Nephron progenitor cell (in vitro differentiated cells): Measurements from ENCODE around the gene GOLGA6L7.
"Not testable (repeated sequence)": the region's sequence is repeated elsewhere in the genome, so short reads cannot be mapped to it uniquely, and the experiment has no call there.

Experiments
- DNase-seq: peaks from one replicate; pipeline ENCODE4 v3.0.0; 2021
- H3K27ac Mint-ChIP-seq: 2 replicates; pipeline ENCODE4 v1.8.0; 2021; ENCODE audit warnings: mild to moderate bottlenecking, moderate library complexity, mixed read lengths
- H3K27me3 Mint-ChIP-seq: 2 replicates; pipeline ENCODE4 v1.8.0; 2021; ENCODE audit warnings: mild to moderate bottlenecking, low read depth, mixed read lengths; ENCODE audit not compliant: poor library complexity
- H3K36me3 Mint-ChIP-seq: 2 replicates; pipeline ENCODE4 v1.8.0; 2021; ENCODE audit warnings: low read depth, mixed read lengths
- H3K4me1 Mint-ChIP-seq: 2 replicates; pipeline ENCODE4 v1.8.0; 2021; ENCODE audit warnings: mixed read lengths
- H3K4me3 Mint-ChIP-seq: 2 replicates; pipeline ENCODE4 v1.8.0; 2021; ENCODE audit warnings: mild to moderate bottlenecking, moderate library complexity, mixed read lengths
- H3K9me3 Mint-ChIP-seq: 2 replicates; pipeline ENCODE4 v1.8.0; 2021; ENCODE audit warnings: mild to moderate bottlenecking, moderate library complexity, mixed read lengths
- TF ChIP-seq, protein P1 (sequence below): fragments of 200-600 bp; sonication (generic); IDR thresholded peaks from 2 replicates; pipeline ENCODE4 v1.5.0; 2021; ENCODE audit warnings: antibody characterized with exemption

GOLGA6L7 gene

DNA sequence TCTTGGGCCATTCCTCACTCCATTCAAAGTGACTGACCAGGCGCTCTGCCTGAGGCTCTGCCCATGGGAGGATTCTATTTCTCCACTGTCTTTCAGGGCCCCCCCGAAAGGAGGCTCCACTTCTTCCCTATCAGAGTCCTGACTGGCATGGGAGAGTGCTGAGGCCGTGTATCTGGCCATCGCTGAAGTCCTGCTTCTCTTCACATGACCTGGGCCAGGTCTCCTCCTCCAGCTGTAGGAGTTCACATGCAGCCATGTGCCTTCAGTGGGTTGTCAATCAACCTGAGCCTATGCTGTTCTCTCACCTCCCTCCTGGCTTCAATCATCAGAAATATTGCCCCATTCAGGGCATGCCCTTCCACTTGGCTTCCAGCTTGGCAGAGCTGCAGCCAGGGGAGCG lies 24.6 kb upstream of the GOLGA6L7 start:
- H3K36me3 Mint-ChIP-seq, result no peaks in the 10 kb centered on the region

DNA sequence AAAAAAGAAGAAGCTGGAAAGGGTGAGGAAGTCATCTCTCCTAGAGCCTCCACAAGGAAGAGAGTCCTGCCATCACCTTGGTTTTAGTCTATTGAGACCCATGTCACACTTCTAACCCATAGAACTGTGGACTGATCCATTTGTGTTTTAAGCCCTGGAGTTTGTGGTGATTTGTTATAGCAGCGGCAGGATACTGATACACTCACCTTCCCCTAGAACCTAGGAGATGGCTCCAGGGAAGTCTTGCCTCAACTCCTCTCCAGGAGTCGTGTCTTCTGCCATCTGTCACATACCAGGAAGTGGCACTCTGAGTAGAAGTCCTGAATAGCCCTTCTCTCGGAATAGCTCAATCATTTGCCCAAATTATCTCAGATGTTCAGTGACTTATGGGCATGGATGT lies 22.7 kb upstream of the GOLGA6L7 start:
- peaks cover 22% of the 10 kb centered on the region for H3K4me1 Mint-ChIP-seq
- H3K36me3 Mint-ChIP-seq, result no peaks in the 10 kb centered on the region
- TF ChIP-seq, protein P1, sequence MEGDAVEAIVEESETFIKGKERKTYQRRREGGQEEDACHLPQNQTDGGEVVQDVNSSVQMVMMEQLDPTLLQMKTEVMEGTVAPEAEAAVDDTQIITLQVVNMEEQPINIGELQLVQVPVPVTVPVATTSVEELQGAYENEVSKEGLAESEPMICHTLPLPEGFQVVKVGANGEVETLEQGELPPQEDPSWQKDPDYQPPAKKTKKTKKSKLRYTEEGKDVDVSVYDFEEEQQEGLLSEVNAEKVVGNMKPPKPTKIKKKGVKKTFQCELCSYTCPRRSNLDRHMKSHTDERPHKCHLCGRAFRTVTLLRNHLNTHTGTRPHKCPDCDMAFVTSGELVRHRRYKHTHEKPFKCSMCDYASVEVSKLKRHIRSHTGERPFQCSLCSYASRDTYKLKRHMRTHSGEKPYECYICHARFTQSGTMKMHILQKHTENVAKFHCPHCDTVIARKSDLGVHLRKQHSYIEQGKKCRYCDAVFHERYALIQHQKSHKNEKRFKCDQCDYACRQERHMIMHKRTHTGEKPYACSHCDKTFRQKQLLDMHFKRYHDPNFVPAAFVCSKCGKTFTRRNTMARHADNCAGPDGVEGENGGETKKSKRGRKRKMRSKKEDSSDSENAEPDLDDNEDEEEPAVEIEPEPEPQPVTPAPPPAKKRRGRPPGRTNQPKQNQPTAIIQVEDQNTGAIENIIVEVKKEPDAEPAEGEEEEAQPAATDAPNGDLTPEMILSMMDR, result no peak
- no peak overlapping the region for H3K4me3 Mint-ChIP-seq
- peaks cover 11% of the 10 kb centered on the region for H3K9me3 Mint-ChIP-seq
- DNase-seq, result no peak
- H3K27ac Mint-ChIP-seq, result no peak overlapping the region
- H3K27me3 Mint-ChIP-seq, result peaks cover 11% of the 10 kb centered on the region

More for the DNA sequence above, 24.6 kb upstream of the GOLGA6L7 start:
- H3K27ac Mint-ChIP-seq, result peak overlapping the region; percentile 91
- no peak for DNase-seq
- peaks cover 25% of the 10 kb centered on the region for H3K4me1 Mint-ChIP-seq
- no peak overlapping the region for H3K4me3 Mint-ChIP-seq
- peaks cover 13% of the 10 kb centered on the region for H3K27me3 Mint-ChIP-seq
- peaks cover 11% of the 10 kb centered on the region for H3K9me3 Mint-ChIP-seq
- TF ChIP-seq, protein P1, result no peak

DNA sequence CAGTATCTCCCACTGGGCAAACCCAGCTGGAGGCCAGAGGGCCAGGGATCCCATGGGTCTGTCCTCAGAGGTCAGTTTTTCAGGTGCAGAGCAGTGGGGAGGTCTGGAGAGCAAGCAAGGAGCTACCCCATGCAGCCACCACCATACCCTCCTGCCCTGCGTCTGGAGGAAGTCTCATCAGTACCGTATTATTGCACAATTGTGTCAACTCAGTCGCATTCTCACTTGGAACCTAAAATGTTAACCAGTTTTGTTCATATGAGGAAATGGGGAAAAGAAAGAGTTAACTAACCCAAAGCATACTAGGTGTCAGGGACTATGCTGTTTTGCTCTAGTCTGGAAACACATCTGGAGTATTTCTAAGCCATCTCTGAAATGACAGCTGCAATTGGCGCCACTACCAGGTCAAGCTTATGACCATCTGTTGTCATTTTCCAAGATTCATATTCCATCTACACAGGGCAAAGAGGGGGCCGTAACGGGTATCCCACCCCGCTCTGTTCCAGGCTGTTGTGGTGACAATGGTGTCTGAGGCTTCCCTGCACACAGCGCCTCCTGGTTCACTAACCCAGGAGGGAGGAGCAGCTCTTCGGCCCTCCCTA lies 20.4 kb upstream of the GOLGA6L7 start:
- H3K4me1 Mint-ChIP-seq, result peaks cover 8% of the 10 kb centered on the region
- peaks cover 11% of the 10 kb centered on the region for H3K9me3 Mint-ChIP-seq
- no peak overlapping the region for H3K4me3 Mint-ChIP-seq
- H3K27me3 Mint-ChIP-seq, result peaks cover 7% of the 10 kb centered on the region
- no peak overlapping the region for H3K27ac Mint-ChIP-seq
- H3K36me3 Mint-ChIP-seq, result no peaks in the 10 kb centered on the region
- TF ChIP-seq, protein P1, result no peak
- DNase-seq, result no peak

DNA sequence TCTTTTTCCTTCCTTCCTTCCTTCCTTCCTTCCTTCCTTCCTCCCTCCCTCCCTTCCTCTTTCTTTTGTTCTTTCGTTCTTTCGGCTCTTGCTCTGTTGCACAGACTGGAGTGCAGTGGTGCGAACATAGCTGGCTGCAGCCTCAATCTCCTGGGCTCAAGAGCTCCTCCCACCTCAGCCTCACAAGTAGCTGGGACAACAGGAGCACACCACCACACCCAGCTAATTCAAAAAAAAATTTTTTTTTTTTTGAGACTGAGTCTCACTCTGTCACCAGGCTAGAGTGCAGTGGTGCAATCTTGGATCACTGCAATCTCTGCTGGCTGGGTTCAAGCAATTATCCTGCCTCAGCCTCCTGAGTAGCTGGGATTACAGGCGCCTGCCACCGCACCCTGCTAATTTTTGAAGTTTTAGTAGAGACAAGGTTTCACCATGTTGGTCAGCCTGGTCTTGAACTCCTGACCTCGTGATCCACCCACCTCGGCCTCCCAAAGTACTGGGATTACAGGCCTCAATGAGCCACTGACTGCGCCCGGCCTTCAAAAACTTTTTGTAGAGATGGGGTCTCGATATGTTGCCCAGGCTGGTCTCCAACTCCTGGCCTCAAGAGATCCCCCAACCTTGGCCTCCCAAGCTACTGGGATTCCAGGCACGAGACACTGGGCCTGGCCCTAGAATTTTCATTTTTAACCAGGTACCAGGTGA lies 13.3 kb upstream of the GOLGA6L7 start:
- not testable (repeated sequence) for H3K27me3 Mint-ChIP-seq, H3K36me3 Mint-ChIP-seq, H3K4me3 Mint-ChIP-seq, H3K27ac Mint-ChIP-seq, DNase-seq, H3K4me1 Mint-ChIP-seq, H3K9me3 Mint-ChIP-seq

DNA sequence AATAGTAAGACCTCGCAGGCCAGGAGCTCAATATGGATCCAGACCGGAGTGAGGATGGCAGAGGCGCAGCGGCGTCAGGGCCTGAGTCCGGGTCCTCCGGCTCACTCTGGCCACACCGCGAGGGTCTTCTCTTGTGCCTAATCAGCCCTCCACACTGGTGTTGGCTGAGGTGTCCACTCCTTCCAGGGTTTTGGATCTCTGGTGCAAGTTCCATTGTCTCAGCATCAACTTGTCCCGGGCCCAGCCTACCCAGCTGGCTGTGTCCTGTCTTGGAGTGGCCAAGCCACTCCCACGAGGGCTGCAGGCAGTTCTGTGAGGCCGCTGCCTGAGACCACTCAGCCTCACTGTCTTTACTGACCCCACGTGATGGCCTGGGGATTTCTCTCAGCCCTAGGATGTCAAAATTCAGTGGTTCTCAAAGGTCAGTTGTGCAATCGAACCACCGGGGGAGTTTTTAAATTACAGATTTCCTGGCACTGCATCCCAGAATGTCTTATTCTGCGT lies 12.6 kb upstream of the GOLGA6L7 start:
- H3K9me3 Mint-ChIP-seq, result no peaks in the 10 kb centered on the region
- no peak overlapping the region for H3K4me3 Mint-ChIP-seq
- TF ChIP-seq, protein P1, result no peak
- H3K36me3 Mint-ChIP-seq, result peaks cover 3% of the 10 kb centered on the region
- no peaks in the 10 kb centered on the region for H3K4me1 Mint-ChIP-seq
- no peak overlapping the region for H3K27ac Mint-ChIP-seq
- no peaks in the 10 kb centered on the region for H3K27me3 Mint-ChIP-seq
- no peak for DNase-seq

GRCh38 chr15:28854578-28854977 lies 6.1 kb upstream of the GOLGA6L7 start:
- not testable (repeated sequence) for H3K36me3 Mint-ChIP-seq, H3K4me3 Mint-ChIP-seq, H3K27ac Mint-ChIP-seq, DNase-seq, H3K27me3 Mint-ChIP-seq, H3K9me3 Mint-ChIP-seq
- H3K4me1 Mint-ChIP-seq, result peaks cover 19% of the 10 kb centered on the region

DNA sequence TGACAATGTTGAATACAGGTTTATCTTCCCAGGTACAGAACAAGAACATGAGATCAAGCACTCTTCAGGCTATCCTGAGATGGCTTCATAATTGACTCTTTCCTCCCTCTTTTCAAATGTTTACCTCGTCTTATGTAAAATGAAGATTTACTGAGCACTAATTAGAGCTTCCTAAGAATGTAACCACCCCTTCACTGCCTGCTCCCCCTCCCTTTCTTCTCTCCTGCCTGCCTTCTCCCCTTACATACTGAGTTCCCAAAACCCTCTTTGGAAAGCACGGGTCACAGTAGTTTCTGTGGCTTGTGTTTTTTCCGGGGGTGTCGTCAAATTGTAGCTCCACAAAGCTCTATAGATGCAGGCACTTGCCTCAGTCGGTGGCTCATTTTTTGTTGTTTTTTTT lies 5.2 kb upstream of the GOLGA6L7 start:
- not testable (repeated sequence) for H3K27me3 Mint-ChIP-seq, DNase-seq, H3K4me3 Mint-ChIP-seq, H3K9me3 Mint-ChIP-seq
- Mint-ChIP-seq H3K4me1 (peaks cover 19% of the 10 kb centered on the region), H3K27ac (peak overlapping the region; percentile 29), H3K36me3 (peaks cover 12% of the 10 kb centered on the region)

DNA sequence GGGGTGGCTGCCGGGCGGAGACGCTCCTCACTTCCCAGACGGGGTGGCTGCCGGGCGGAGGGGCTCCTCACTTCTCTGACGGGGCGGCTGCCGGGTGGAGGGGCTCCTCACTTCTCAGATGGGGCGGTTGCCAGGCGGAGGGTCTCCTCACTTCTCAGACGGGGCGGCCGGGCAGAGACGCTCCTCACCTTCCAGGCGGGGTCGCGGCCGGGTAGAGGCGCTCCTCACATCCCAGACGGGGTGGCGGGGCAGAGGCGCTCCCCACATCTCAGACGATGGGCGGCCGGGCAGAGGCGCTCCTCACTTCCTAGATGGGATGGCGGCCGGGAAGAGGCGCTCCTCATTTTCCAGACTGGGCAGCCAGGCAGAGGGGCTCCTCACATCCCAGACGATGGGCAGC lies 1.3 kb upstream of the GOLGA6L7 start:
- H3K4me3 Mint-ChIP-seq, H3K27me3 Mint-ChIP-seq, H3K27ac Mint-ChIP-seq, DNase-seq: not testable (repeated sequence)
- Mint-ChIP-seq H3K9me3 (peaks cover 19% of the 10 kb centered on the region), H3K36me3 (peaks cover 13% of the 10 kb centered on the region), H3K4me1 (peaks cover 19% of the 10 kb centered on the region)

GRCh38 chr15:28849271-28849670 lies 827 bp upstream of the GOLGA6L7 start:
- H3K4me3 Mint-ChIP-seq, H3K27ac Mint-ChIP-seq, H3K27me3 Mint-ChIP-seq, DNase-seq: not testable (repeated sequence)
- peaks cover 13% of the 10 kb centered on the region for H3K36me3 Mint-ChIP-seq
- peaks cover 19% of the 10 kb centered on the region for H3K9me3 Mint-ChIP-seq
- peaks cover 17% of the 10 kb centered on the region for H3K4me1 Mint-ChIP-seq

- H3K4me3 Mint-ChIP-seq, DNase-seq, H3K27ac Mint-ChIP-seq, H3K27me3 Mint-ChIP-seq: not testable (repeated sequence)
- Mint-ChIP-seq H3K9me3 (peaks cover 19% of the 10 kb centered on the region), H3K4me1 (peaks cover 11% of the 10 kb centered on the region), H3K36me3 (peaks cover 13% of the 10 kb centered on the region)
These were observed 485 bp downstream of the GOLGA6L7 start for GRCh38 chr15:28847959-28848358.
